HG02973 (cell line): Measurements from ENCODE around the gene PBX4.

ENCODE experiments used
- ATAC-seq: cut with Tn5 transposase; IDR thresholded peaks from one replicate; pipeline ENCODE4 v1.9.1; 2021; ENCODE audit warnings: moderate library complexity; ENCODE audit not compliant: unreplicated experiment

The PBX4 gene

DNA sequence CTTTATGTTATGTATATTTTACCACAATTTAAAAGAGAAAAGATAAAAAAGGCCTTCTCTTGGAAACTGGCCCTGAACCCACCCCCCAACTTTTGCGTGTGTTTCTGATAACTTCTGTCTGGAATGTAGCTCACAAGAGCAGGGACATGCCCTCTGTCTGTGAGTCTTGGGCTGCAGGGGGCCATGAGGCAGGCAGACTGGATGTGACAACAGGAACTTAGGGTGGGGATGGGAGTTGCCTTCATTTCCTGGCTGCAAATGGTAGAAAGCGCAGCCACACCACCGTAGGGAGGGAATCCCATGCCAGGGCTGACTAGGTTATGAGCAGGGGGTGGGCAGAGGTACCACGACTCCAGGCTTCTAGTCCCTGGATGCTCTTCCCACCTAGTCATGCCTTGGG is 58.6 kb downstream of the PBX4 start:
- no peak for ATAC-seq

DNA sequence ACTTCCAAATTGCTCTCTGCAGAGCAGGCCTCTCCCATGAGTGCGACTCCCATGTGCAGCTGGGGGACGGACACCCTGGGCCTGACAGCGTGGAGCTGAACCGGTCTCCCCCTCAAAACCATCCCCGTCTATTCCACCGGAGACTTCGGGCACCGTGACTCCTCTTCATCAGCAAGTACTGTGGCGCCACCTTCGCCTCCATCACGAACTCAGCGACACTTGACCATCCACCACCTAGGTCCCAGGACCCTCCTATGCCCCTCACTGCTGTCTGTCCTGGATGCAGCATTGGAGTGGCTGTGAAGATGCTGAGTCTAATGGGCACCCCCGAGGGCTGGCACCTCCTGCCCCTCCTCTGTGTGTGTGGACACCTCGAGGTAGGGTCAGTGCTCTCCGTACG is 59.9 kb downstream of the PBX4 start:
- ATAC-seq = no peak

DNA sequence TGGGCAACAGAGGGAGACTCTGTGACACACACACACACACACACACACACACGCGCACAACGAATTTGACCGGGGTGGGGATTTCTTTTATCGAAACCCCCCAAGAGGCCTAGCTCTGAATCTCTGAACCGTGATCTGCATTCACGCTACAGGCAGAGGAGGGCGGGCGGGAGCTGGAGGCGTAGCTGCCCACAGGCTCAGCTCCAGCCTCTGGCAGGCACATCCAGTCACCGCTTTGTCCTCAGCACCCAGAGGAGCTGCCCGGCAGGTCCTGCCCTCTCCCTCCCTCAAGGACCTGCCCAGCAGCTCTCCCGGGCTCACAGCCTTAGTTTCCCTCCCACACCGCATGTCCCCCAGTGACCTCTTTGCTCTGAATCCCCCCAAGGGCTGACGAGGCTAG is 60.4 kb downstream of the PBX4 start:
- ATAC-seq = no peak

- ATAC-seq = no peak
Observed at GRCh38 chr19:19554074-19555023, 64.1 kb downstream of the PBX4 start.

DNA sequence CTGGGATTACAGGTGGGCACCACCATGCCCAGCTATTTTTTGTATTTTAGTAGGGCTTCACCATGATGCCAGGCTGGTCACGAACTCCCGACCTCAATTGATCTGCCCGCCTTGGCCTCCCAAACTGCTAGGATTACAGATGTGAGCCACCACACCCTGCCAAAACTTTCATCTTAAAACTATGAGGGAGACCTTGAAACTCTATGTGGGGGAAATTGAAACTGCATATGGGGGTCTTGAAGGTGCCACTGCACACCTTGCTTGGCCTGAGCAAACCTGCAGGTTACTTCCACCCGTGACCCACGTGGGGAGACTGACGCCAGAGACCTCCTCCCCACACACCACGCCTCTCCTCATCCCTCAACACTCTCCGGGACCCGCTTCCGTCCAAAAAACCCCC is 64.8 kb downstream of the PBX4 start:
- no peak for ATAC-seq

DNA sequence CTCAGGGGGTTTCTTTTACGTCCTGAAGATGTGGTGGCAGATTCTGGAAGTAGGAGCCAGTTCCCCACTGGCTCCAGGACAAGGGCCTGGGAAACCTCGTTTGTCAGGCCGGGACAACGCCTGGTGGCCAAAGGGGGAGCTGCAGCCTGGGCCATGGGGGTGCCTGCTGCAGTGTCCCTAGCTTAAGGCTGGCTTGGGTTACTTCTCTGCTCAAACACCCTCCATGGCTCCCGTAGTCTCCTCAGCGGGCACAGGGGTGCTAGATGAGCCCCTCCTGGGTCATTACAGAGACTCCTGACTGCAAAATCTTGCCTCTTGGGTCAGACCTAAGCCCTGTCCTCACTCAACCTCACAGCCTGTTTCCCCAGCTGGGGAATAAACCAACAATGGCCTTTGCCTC is 65.7 kb downstream of the PBX4 start:
- no peak for ATAC-seq

DNA sequence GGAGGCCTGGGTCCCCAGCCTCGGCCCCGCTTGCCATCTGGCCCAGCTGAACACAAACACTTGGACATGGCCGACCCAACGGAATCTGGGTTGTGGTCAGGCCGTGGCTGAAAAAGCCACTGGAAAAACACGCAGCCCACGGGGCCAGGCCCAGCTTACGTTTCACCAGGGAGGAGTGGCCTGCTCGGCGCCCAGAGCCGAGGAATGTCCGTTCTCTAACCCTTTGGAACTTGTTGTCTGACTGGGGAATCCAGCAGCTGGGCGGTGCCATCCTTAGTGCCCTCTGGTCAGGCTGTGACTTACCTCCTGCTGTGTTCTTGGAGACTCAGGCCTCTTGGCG is 66.7 kb downstream of the PBX4 start:
- no peak for ATAC-seq

DNA sequence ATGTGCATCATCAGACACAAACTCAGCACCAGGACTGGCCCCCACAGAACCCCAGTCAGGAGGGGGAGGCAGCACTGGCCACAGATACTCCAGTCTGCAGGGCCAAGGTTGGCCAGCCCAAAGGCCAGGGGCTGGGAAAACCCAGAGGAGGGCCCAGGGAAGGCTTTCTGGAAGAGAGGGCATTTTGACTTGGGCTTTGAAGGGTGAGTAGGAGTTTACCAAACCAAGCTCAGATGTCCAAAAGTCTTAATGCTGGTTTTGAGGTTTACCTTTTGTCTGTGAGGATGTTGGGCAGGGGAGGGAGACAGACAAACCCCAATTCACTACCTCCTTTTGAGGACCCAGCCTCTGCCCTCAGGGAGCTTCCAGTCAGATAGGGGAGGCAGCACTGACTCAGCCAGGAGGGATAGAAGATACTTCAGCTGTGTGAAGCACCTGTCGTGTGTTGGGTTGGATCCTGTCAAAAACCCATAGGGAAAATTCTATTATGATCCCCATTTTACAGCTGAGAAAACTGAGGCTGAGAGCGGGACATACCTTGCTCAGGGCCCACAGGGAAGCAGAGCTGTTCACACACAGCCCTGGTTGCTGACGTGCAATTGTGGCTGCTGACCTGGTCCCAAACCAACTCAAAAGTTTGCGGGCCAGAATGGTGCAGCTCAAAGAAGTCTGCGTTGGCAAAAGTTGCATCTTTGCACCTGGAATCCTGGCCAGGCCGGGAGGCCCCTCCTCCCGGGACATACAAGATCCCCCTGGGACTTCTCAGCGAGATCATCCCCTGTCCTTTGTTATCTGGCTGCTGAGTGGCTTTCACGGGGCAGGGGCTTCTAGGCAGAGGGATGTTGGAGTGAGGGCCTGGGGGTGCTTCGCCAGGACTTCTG is 67.3 kb downstream of the PBX4 start:
- ATAC-seq = no peak

- ATAC-seq = no peak
Observed at GRCh38 chr19:19550485-19550929, 68.0 kb downstream of the PBX4 start.

GRCh38 chr19:19549804-19550464 is 68.6 kb downstream of the PBX4 start:
- ATAC-seq = no peak

GRCh38 chr19:19548915-19549759 is 69.3 kb downstream of the PBX4 start:
- ATAC-seq = no peak

GRCh38 chr19:19547674-19548336 is 70.7 kb downstream of the PBX4 start:
- no peak for ATAC-seq

- no peak for ATAC-seq
Observed at GRCh38 chr19:19546751-19547162, 71.7 kb downstream of the PBX4 start.

DNA sequence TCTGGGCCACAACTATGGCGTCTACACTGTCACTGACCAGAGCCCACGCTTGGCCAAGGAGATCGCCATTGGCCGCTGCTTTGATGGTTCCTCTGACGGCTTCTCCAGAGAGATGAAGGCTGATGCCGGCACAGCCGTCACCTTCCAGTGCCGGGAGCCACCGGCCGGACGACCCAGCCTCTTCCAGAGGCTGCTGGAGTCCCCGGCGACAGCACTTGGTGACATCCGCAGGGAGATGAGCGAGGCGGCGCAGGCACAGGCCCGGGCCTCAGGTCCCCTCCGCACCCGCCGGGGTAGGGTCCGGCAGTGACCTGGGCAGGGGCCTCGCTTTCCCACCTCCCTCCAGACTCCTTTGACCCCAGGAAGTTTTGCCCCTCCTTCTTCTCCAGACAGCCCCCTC is 72.8 kb downstream of the PBX4 start:
- no peak for ATAC-seq

DNA sequence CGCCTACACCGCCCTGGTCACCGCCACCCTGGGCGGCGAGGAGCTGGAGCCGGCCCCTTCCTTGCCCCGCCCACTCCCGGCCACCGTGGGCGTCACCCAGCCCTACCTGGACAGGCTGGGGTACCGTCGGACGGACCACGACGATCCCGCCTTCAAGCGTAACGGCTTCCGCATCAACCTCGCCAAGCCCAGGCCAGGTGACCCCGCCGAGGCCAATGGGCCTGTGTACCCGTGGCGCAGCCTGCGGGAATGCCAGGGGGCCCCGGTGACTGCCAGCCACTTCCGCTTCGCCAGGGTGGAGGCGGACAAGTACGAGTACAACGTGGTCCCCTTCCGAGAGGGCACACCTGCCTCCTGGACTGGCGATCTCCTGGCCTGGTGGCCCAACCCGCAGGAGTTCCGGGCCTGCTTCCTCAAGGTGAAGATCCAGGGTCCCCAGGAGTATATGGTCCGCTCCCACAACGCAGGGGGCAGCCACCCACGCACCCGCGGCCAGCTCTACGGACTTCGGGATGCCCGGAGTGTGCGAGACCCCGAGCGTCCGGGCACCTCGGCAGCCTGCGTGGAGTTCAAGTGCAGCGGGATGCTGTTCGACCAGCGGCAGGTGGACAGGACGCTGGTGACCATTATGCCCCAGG is 73.4 kb downstream of the PBX4 start:
- no peak for ATAC-seq

DNA sequence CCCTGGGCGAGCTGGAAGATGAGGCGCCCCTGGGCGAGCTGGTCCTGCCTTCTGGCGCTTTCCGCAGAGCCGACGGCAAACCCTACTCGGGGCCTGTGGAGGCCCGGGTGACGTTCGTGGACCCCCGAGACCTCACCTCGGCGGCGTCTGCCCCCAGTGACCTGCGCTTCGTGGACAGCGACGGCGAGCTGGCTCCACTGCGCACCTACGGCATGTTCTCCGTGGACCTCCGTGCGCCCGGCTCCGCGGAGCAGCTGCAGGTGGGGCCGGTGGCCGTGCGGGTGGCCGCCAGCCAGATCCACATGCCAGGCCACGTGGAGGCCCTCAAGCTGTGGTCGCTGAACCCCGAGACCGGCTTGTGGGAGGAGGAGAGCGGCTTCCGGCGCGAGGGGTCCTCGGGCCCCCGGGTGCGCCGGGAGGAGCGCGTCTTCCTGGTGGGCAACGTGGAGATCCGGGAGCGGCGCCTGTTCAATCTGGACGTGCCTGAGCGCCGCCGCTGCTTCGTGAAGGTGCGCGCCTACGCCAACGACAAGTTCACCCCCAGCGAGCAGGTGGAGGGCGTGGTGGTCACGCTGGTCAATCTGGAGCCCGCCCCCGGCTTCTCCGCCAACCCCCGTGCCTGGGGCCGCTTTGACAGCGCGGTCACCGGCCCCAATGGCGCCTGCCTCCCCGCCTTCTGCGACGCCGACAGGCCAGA is 74.1 kb downstream of the PBX4 start:
- no peak for ATAC-seq

DNA sequence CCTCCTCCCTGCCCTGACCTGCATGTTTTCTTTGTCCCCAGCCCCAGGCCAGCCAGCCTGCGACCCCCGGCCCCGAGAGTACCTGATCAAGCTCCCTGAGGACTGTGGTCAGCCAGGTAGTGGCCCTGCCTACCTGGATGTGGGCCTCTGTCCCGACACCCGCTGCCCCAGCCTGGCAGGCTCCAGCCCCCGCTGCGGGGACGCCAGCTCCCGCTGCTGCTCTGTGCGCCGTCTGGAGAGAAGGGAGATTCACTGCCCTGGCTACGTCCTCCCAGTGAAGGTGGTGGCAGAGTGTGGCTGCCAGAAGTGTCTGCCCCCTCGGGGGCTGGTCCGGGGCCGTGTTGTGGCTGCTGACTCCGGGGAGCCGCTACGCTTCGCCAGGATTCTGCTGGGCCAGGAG is 74.8 kb downstream of the PBX4 start:
- no peak for ATAC-seq

DNA sequence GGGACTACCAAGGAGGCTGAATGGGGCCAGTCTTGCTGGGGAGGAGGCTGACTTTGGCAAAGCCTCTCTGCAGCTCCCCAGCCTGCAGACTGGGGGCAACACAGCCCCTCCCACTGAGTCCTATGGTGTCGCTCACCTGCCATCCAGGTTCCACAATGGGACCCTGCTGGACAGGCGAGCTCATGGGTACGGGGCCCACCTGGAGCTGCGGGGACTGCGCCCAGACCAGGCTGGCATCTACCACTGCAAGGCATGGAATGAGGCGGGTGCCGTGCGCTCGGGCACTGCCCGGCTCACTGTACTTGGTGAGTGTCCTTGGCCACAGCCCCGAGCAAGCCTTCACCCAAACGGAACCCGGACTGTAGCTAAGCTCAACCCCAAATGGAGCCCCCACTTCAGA is 75.4 kb downstream of the PBX4 start:
- no peak for ATAC-seq

GRCh38 chr19:19542507-19542906 is 76.0 kb downstream of the PBX4 start:
- ATAC-seq = no peak
